K562 (cell line): ENCODE data around the gene ETV3L. TPM values are rescaled to one million over a fixed set of nuclear protein-coding genes. Genes with fewer than 3 reads are reported as not detected.

ENCODE experiments used
- C11orf30 ChIP-seq: fragments of 450-650 bp; IDR thresholded peaks from 2 replicates; pipeline ENCODE4 v1.6.1; 2016; ENCODE audit warnings: low read depth, mild to moderate bottlenecking
- COPS2 ChIP-seq: fragments of 450-650 bp; conservative IDR thresholded peaks from 2 replicates; pipeline ENCODE4 v1.6.1; 2016; ENCODE audit warnings: mild to moderate bottlenecking, moderate library complexity
- CTBP1 ChIP-seq: fragments of 450-650 bp; IDR thresholded peaks from 2 replicates; pipeline ENCODE4 v1.6.1; 2016; ENCODE audit warnings: borderline replicate concordance
- DIDO1 ChIP-seq: fragments of 450-650 bp; IDR thresholded peaks from 2 replicates; pipeline ENCODE4 v1.6.1; 2016; ENCODE audit warnings: low read depth, missing biosample characterization, missing genetic modification characterization
- E2F5 ChIP-seq: sonication (generic); formaldehyde crosslinking; IDR thresholded peaks from 2 replicates; pipeline ENCODE4 v1.8.0; 2022; ENCODE audit warnings: mild to moderate bottlenecking, missing genetic modification reagents
- EP400 ChIP-seq: fragments of 450-650 bp; IDR thresholded peaks from 2 replicates; pipeline ENCODE4 v1.6.1; 2017; ENCODE audit warnings: antibody characterized with exemption, mild to moderate bottlenecking, moderate library complexity
- ETS1 ChIP-seq: conservative IDR thresholded peaks from 2 replicates; pipeline ENCODE4 v1.6.1; 2011; ENCODE audit warnings: low read depth, mild to moderate bottlenecking, low read length; ENCODE audit not compliant: control insufficient read depth
- FOSL1 ChIP-seq: fragments of 200-800 bp; sonication (Bioruptor generic); conservative IDR thresholded peaks from 2 replicates; pipeline ENCODE4 v1.6.1; 2016; ENCODE audit warnings: missing genetic modification characterization, missing compliant biosample characterization
- FOXA3 ChIP-seq, 2 experiments: fragments of 450-650 bp in 1 of 2; sonication (generic) in 1 of 2; formaldehyde crosslinking; IDR thresholded peaks in 1 of 2; conservative IDR thresholded peaks in 1 of 2; 2 replicates each; pipeline versions ENCODE4 v1.4.0 to v1.8.0; 2020 to 2022; ENCODE audit warnings: mild to moderate bottlenecking in 2 of 2, missing genetic modification reagents in 1 of 2
- HLTF ChIP-seq: fragments of 450-650 bp; IDR thresholded peaks from 2 replicates; pipeline ENCODE4 v1.6.1; 2016
- HMG20A ChIP-seq: fragments of 450-650 bp; formaldehyde crosslinking; conservative IDR thresholded peaks from 2 replicates; pipeline ENCODE4 v1.4.0; 2020; ENCODE audit warnings: mild to moderate bottlenecking, mixed read lengths
- MAX ChIP-seq: sonication (generic); formaldehyde crosslinking; IDR thresholded peaks from 2 replicates; pipeline ENCODE4 v1.9.0; 2022; ENCODE audit warnings: mild to moderate bottlenecking, missing genetic modification reagents
- SAFB2 ChIP-seq: fragments of 200-400 bp; formaldehyde crosslinking; IDR thresholded peaks from 2 replicates; pipeline ENCODE4 v1.6.1; 2018; ENCODE audit warnings: borderline replicate concordance, low read length, low read depth, moderate library complexity; ENCODE audit not compliant: severe bottlenecking
- STAT5B ChIP-seq: fragments of 250-450 bp; sonication (Bioruptor Pico); IDR thresholded peaks from 2 replicates; pipeline ENCODE4 v1.8.0; 2021; ENCODE audit warnings: mild to moderate bottlenecking, inconsistent platforms
- XRCC3 ChIP-seq: fragments of 450-650 bp; IDR thresholded peaks from 2 replicates; pipeline ENCODE4 v1.6.1; 2017; ENCODE audit warnings: mild to moderate bottlenecking, moderate library complexity
- ZBTB17 ChIP-seq: fragments of 450-650 bp; formaldehyde crosslinking; IDR thresholded peaks from 2 replicates; pipeline ENCODE4 v1.4.0; 2020; ENCODE audit warnings: mild to moderate bottlenecking
- ZFP30 ChIP-seq: fragments of 250-450 bp; sonication (Bioruptor Pico); IDR thresholded peaks from 2 replicates; pipeline ENCODE4 v1.8.0; 2022; ENCODE audit warnings: moderate library complexity, mild to moderate bottlenecking, inconsistent platforms, borderline replicate concordance
- ZNF407 ChIP-seq: fragments of 450-650 bp; IDR thresholded peaks from 2 replicates; pipeline ENCODE4 v1.6.1; 2016; ENCODE audit warnings: low read depth
- ZNF79 ChIP-seq: fragments of 250-450 bp; sonication (Bioruptor Pico); IDR thresholded peaks from 2 replicates; pipeline ENCODE4 v1.4.0; 2020; ENCODE audit warnings: low read depth, mild to moderate bottlenecking, moderate library complexity
- polyA plus RNA-seq, 8 experiments: library from polyadenylated mRNA; depleted of rRNA in 4 of 8; stranded (reverse) in 5 of 8; unstranded in 3 of 8; fragments of >200 nt; fragmentation: Nextera tagmentation in 2 of 8; fragmentation: Illumina TruSeq in 1 of 8; extraction: Ambion mirVana in 2 of 8; extraction: Trizol in 1 of 8; gene quantifications; 2 replicates each; pipeline versions ENCODE4 v1.2.1 to v1.2.3, GENCODE V29; 2011 to 2014; ENCODE audit warnings: inconsistent platforms in 1 of 8, missing spikeins in 1 of 8
- total RNA-seq, 7 experiments: library from RNA; depleted of rRNA in 6 of 7; stranded (reverse); fragments of >200 nt in 6 of 7; fragmentation: Illumina TruSeq in 2 of 7; extraction: Trizol in 2 of 7; gene quantifications; 2 replicates each; pipeline versions ENCODE4 v1.2.1 to v1.2.3, GENCODE V29; 2011 to 2021; ENCODE audit warnings: low replicate concordance in 1 of 7

Gene ETV3L
- total and polyA plus RNA-seq, 9 of the 15 experiments (the other 6 are each of a cell fraction or from before 2014, with no cell fraction given): not detected

- TF ChIP-seq XRCC3: no peak
- no peak for TF ChIP-seq EP400
- TF ChIP-seq C11orf30: no peak
- no peak for TF ChIP-seq FOSL1
- peak; percentile 32; the same call in 1 of the 2 replicates for TF ChIP-seq MAX
- no peak for TF ChIP-seq ETS1
- no peak for TF ChIP-seq DIDO1 (tag)
- no peak for TF ChIP-seq HLTF
- TF ChIP-seq ZBTB17 (CRISPR knock-in tag): no peak
- TF ChIP-seq SAFB2: no peak
- TF ChIP-seq COPS2: no peak
- TF ChIP-seq CTBP1: peak; percentile 79
- TF ChIP-seq ZNF407: no peak
- TF ChIP-seq HMG20A: no peak
- no peak for TF ChIP-seq E2F5 (CRISPR knock-in tag)
- no peak for TF ChIP-seq FOXA3 (CRISPR knock-in tag; conservative IDR thresholded peaks at IDR 0.05 in 1 of 2, IDR thresholded peaks at IDR 0.05 in 1 of 2)
- no peak for TF ChIP-seq ZFP30 (CRISPR knock-in tag)
- no peak for TF ChIP-seq ZNF79
- TF ChIP-seq STAT5B (CRISPR knock-in tag): no peak
These were observed 25.5 kb downstream of the ETV3L start (continued) for GRCh38 chr1:157073944-157074685.
